Measurements from ENCODE around the gene PLEKHG3. TPM values are rescaled to one million over a fixed set of nuclear protein-coding genes. Genes with fewer than 3 reads are reported as not detected.

PLEKHG3 gene
- total and polyA plus RNA-seq, 2 of the 4 experiments (the other 2 are of a cell fraction), result 8.2 to 8.4 TPM

DNA sequence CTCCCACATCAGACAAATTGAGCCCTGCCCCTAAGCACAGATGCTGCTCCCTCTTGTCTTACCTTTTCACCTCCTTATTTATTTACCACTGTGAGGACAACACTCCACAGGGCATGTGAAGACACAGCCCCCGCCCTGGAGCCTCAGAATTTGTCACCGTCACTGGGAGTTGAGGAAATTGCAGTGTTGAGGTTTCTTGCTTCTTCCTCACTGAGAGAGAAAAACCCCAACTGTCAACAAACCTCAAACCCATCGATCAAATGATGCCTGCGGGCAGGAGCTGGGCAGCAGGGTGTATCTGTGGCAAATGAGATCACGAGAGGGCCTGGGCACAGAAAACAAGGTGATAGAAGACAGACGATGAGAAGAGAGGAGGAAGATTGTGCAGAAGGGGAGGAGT is 30.5 kb upstream of the PLEKHG3 start:
- Histone ChIP-seq H3K4me2 (ENCODE audit: low read depth, low read length) (no peak overlapping the region), H3K56ac (ENCODE audit: extremely low read depth, insufficient read depth, low read length) (no peak overlapping the region), H3K23ac (ENCODE audit: low read depth, low read length) (no peak overlapping the region), H3K18ac (ENCODE audit: low read depth, low read length) (no peak overlapping the region), H3K9ac (ENCODE audit: low read depth, low read length) (no peak overlapping the region), H3K4me3 (ENCODE audit: insufficient read depth, low read depth, low read length) (no peak overlapping the region), H2AK5ac (ENCODE audit: low read depth, low read length) (peak overlapping the region; percentile 21; the same call in 1 of the 2 replicates), H3K4ac (ENCODE audit: low read depth, low read length) (no peak overlapping the region), H2BK20ac (ENCODE audit: low read depth, low read length) (0 out of 2 replicates have a peak overlapping the region, but pooled peaks have one; percentile 45), H2BK15ac (ENCODE audit: low read depth, low read length) (no peak overlapping the region), H2BK120ac (ENCODE audit: low read depth, low read length) (no peak overlapping the region), H3K14ac (replicated peaks; ENCODE audit: low read depth, low read length) (no peak overlapping the region), H3K36me3 (ENCODE audit: control insufficient read depth, insufficient read depth, low read length) (no peaks in the 10 kb centered on the region), H3K27me3 (ENCODE audit: control insufficient read depth, insufficient read depth, low read length) (peaks cover 19% of the 10 kb centered on the region), H2AK9ac (replicated peaks; ENCODE audit: low read depth, low read length, poor library complexity) (peak overlapping the region; percentile 33), H3K9me3 (ENCODE audit: control insufficient read depth, insufficient read depth, low read length) (no peaks in the 10 kb centered on the region), H4K5ac (ENCODE audit: low read depth, low read length) (no peak overlapping the region), H3K4me1 (ENCODE audit: control insufficient read depth, insufficient read depth, low read length) (no peaks in the 10 kb centered on the region; the same call in 1 of the 2 replicates), H2BK5ac (ENCODE audit: low read depth, low read length, poor library complexity, severe bottlenecking) (no peak overlapping the region), H4K20me1 (ENCODE audit: insufficient read depth, low read length) (no peaks in the 10 kb centered on the region), H3K79me1 (ENCODE audit: low read depth in 1 of 2, low read length in 2 of 2) (no peaks in the 10 kb centered on the region), H3K9me1 (ENCODE audit: insufficient read depth, low read length) (peaks cover 3% of the 10 kb centered on the region; the same call in 1 of the 2 replicates), H2AFZ (replicated peaks; ENCODE audit: low read length, poor library complexity) (peak overlapping the region; percentile 63), H4K8ac (ENCODE audit: low read depth in 2 of 2, low read length in 2 of 2) (no peak overlapping the region), H4K91ac (ENCODE audit: insufficient read depth, low read depth, low read length) (no peak overlapping the region), H3K27ac (ENCODE audit: insufficient read depth, low read length) (no peak overlapping the region)
- CTCF ChIA-PET, result interaction anchor here (3.4 kb wide), 1 partner anchor 91 kb away, joined by 9 read pairs; no protein-coding TSS in a partner anchor
- POLR2A ChIA-PET (ENCODE audit: unreplicated experiment), result no interaction called here
- DNase-seq (no peak), ATAC-seq (ENCODE audit: low read depth) (no peak)
- in situ Hi-C loops (cut with MboI; ENCODE audit: low sequenced_read_pairs), result loop anchor here (5.0 kb wide), 2 partner anchors 89 to 224 kb away; no protein-coding TSS in a partner anchor
- WGBS, 2 experiments (ENCODE audit: extremely low coverage in 2 of 2, insufficient read length in 1 of 2), result 60% methylated on average over 2 of the region's 6 CpGs; no CpG with 5 or more reads in 1 of the 2 experiments
- TF ChIP-seq, protein P1, sequence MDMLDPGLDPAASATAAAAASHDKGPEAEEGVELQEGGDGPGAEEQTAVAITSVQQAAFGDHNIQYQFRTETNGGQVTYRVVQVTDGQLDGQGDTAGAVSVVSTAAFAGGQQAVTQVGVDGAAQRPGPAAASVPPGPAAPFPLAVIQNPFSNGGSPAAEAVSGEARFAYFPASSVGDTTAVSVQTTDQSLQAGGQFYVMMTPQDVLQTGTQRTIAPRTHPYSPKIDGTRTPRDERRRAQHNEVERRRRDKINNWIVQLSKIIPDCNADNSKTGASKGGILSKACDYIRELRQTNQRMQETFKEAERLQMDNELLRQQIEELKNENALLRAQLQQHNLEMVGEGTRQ (IDR thresholded peaks at IDR 0.05; ENCODE audit: low read depth, low read length), result no peak
- TF ChIP-seq BHLHE40 (IDR thresholded peaks at IDR 0.05; ENCODE audit: low read depth, low read length), result no peak
- TF ChIP-seq RFX5 (IDR thresholded peaks at IDR 0.05; ENCODE audit: low read depth, low read length), result no peak
- TF ChIP-seq MAFK (IDR thresholded peaks at IDR 0.05; ENCODE audit: low read depth, low read length), result no peak
- no peak for TF ChIP-seq SMC3 (IDR thresholded peaks at IDR 0.05; ENCODE audit: low read depth, low read length)
- no peak for TF ChIP-seq ELK1 (IDR thresholded peaks at IDR 0.05; ENCODE audit: borderline replicate concordance, low read depth, low read length)
- TF ChIP-seq, protein P2, sequence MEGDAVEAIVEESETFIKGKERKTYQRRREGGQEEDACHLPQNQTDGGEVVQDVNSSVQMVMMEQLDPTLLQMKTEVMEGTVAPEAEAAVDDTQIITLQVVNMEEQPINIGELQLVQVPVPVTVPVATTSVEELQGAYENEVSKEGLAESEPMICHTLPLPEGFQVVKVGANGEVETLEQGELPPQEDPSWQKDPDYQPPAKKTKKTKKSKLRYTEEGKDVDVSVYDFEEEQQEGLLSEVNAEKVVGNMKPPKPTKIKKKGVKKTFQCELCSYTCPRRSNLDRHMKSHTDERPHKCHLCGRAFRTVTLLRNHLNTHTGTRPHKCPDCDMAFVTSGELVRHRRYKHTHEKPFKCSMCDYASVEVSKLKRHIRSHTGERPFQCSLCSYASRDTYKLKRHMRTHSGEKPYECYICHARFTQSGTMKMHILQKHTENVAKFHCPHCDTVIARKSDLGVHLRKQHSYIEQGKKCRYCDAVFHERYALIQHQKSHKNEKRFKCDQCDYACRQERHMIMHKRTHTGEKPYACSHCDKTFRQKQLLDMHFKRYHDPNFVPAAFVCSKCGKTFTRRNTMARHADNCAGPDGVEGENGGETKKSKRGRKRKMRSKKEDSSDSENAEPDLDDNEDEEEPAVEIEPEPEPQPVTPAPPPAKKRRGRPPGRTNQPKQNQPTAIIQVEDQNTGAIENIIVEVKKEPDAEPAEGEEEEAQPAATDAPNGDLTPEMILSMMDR (conservative IDR thresholded peaks at IDR 0.05; ENCODE audit: low read depth, low read length), result no peak
- no peak for TF ChIP-seq MXI1 (IDR thresholded peaks at IDR 0.05; ENCODE audit: borderline replicate concordance, low read depth, low read length)
- no peak for TF ChIP-seq RAD21 (IDR thresholded peaks at IDR 0.05; ENCODE audit: low read length)
- TF ChIP-seq POLR2A (IDR thresholded peaks at IDR 0.05; ENCODE audit: low read depth, low read length), result no peak
- TF ChIP-seq CHD1 (IDR thresholded peaks at IDR 0.05; ENCODE audit: low read depth, low read length), result no peak
- no peak for TF ChIP-seq NFE2L2 (IDR thresholded peaks at IDR 0.05; ENCODE audit: low read depth, low read length)
- TF ChIP-seq MAZ (IDR thresholded peaks at IDR 0.05; ENCODE audit: borderline replicate concordance, low read depth, low read length), result no peak
- no peak for TF ChIP-seq CEBPB (IDR thresholded peaks at IDR 0.05; ENCODE audit: low read depth, low read length)
- no peak for TF ChIP-seq FOS (IDR thresholded peaks at IDR 0.05; ENCODE audit: low read depth, low read length)
- TF ChIP-seq RCOR1 (IDR thresholded peaks at IDR 0.05; ENCODE audit: insufficient replicate concordance, low read length), result no peak
- intact Hi-C loops (cut with micrococcal nuclease), result loop anchor here (5.0 kb wide), 1 partner anchor 219 kb away; no protein-coding TSS in a partner anchor
- no TSS peak for BruUV-seq (replicated peaks)
- dilution Hi-C loops (cut with HindIII; ENCODE audit: low sequenced_read_pairs, unreplicated experiment), result no loop called here
